ENCODE data around the gene KCNAB1.
A peak's percentile ranks its signal among the peaks of the same experiment; 100 is the strongest.

Gene KCNAB1

DNA sequence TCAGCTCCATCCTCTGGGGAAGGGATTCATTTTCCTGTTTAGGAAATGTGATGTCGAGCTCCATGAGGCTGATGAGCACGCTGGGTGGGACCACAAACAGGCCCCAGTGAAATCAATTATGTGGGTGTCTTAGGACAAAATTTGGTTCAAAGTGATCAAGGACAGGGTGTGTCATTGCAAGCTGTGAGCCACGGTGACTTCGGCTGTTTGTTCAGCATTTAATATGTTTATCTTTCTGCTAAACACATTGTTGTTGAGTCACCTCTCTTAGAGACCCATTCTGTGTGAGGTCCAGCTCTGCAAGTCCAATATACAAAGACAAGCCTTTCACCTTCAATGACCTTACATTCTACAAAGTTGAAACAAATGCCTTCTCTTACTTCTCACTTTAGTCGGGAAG lies 393.2 kb downstream of the KCNAB1 start:
- DNase-seq: no peak

DNA sequence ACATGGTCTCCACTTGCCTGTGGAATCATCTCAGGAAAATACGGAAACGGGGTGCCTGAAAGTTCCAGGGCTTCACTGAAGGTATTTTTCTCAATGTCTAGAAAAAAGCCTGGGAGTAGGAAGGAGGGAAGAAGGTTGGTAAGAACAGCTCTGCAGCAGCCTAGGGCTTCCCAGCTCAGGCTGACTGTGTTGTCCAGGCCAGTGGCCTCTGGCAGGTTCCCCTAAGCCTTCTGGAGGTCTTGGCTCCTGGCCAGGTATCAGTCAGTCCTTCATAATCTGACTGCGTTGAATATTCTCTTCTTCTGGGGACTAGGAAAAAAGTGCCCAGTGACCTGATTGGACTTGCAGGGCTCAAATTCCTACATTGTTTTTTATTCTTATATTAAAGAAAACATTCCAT lies 395.9 kb downstream of the KCNAB1 start:
- DNase-seq: no peak

DNA sequence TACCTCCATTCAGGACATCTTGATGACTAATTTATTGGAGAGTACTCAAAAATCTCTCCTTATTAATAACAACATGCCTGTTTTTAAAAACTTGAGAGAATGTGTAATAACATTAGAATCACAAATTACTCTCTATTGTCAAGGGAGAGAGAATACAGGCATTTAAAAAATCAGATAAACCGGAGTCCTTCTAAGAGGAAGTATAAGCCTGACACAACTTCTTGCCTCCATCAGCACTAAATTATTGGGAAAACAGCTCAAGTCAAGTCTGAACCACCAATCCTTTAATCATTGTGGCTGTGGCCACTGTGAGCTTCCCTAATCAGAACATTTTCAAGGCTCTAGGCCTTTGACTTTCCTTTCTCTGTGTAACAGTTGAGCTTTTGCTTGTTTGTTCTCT lies 396.6 kb downstream of the KCNAB1 start:
- no peak for DNase-seq

DNA sequence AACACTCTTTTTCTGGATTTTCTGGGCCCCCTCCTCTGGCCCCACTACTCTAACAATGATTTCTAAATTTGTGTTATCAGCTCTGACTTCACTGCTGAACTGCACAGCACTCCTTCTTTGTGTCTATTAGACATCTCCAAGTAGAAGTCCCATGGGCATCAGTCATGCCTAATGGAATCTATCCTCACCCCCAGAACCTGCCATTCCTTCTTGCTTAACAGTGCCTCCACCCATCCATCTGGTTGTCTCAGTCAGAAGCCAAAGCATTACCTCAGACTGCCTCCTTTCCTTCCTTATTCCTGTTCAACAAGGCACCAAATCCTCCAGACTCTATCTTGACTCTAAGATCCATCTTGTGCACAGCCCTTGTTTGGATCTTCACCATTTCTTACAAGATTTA lies 398.3 kb downstream of the KCNAB1 start:
- no peak for DNase-seq

DNA sequence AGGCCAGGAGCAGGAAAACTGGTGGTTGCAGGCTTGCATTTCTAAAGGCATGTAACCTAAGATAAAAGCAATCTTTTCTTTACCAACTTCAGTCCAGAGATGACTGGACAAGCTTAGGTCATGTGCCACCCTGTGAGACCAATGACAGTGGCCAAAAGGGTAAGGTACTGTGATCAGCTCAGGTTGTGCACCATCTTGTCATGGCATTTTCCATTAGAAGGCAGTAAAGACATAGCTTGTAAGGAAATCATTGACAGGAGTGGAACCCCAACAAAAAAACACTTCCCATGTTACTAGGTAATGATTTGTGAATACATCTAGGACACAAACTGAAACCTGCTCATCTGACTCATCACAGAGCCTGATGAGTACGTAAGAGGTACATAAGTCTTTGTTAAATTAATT lies 399.4 kb downstream of the KCNAB1 start:
- DNase-seq: no peak

DNA sequence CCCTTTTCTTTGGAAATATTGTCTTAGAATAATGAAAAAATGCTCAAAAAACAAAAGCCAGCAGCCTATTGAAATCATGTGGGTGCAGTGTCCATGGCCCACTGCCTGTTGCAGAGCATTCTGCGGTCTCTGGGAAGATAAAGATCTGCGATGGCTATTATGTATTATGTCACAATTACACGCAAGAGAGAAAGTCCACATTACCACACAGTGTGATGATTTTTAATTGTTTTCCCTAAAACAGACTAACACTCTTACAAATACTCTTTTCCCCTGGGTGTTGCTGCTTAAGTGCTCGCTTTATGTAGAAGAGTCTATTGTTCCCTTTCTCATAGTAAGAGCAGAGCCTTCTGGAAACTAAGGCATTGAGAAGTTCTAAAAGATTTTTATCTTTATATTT lies 402.3 kb downstream of the KCNAB1 start:
- no peak for DNase-seq

DNA sequence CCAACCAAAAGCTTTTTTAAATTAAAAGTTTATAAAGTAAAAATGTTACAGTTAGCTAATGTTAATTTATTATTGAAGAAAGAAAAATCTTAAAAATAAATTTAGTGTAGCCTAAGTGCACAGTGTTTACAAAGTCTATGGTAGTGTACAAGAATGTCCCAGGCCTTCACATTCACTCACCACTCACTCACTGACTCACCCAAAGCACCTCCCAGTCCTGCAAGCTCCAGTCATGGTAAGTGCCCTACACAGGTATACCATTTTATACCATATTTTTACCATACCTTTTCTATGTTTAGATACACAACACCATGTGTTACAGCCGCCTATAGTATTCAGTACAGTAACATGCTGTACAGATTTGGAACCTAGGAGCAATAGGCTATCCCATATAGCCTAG lies 405.4 kb downstream of the KCNAB1 start:
- DNase-seq: no peak

DNA sequence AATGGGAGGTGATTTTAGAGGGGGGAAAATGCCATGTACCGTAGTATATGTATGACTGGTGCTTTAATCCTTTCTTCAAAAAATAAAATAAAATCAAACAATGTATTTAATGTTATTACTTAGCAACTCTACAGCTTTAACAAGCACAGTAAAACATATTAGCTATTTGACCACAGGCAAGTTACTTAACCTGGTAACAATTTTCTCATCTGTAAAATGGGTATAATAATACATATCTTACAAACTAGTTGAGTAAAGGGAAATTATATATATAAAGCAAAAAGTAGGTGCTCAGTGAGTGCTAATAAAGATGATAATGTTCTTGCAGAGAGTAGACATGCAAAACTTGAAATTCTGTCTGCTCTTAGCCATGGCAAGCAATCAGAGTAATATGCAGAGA lies 406.7 kb downstream of the KCNAB1 start:
- no peak for DNase-seq

DNA sequence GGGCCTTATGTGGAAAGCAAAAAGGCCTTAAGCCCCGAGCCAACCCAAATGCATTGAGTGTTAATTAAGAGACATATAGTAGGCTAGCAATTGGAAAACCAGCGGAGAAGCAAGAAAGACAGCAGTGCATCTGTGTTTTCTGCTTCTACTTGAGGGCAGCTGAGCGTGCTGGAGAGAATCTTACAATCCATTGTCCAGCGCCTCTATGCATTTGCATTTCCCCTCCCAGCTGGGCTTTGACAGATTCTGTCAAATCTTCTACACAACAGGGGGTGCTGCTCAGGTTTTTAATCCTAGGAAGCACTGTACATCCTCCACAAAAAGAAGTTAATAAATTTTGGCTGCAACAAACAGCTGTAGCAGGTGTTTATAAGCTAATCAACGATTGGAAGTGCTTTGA lies 410.6 kb downstream of the KCNAB1 start:
- DNase-seq: no peak

DNA sequence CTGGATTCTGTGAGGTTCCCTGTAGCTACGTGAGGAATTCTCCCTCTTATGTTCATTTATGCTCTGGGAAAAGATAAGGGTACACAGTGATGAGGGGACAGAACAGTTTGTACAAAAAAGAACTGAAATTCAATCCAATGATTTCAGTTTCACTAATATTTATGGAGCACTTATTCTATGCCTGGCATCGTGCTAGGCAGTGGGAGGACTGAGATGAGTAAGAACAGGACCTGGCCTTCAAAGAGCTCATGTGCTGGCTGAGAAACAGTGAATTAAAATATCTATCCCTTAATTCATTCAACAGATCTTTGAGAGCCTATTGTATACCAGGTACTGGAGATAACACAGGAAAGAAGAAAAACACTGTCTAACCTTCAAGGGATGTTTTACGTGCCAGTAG lies 412.4 kb downstream of the KCNAB1 start:
- DNase-seq: no peak

DNA sequence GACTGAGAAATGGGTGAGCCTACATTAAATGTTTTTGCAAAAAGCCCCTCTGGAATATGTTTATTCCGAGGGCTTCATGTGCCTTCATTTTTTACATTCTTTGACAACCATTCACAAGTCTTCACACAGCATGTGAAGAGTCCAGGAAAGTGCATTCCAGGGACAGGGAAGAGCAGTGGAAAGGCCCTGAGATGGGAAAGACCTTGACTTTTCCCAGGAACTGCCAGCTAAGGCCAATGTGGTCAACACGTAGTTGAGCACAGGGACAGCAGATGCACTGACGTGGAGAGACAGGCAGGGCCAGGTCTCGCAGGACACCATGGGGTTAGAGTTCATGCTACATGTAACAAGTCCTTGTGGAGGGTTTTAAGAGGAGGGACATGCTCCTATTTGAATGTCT lies 412.8 kb downstream of the KCNAB1 start:
- no peak for DNase-seq

DNA sequence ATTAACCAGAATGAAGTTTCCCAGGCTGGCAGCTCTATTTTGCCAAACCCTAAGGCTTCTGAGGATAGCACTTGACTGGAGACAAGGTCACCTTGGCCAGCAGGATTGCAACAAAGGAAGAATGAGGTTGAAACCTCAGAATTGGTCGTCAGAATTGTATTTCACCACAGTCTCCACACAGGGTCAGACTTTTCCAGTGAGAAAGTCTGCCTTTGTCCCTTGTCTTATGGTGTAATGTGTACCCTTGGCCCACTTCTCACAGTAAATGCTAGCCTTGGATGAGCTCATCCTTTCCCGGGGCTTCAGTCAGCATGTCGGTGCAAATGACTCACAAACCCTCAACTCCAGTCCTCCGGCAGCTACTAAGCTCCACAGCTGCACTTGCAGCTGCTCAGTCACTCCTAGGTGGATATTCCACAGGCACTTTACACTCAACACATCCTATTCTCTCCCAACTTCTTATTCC lies 414.8 kb downstream of the KCNAB1 start:
- peak in 1 of 2 donors; percentile 48 for DNase-seq

DNA sequence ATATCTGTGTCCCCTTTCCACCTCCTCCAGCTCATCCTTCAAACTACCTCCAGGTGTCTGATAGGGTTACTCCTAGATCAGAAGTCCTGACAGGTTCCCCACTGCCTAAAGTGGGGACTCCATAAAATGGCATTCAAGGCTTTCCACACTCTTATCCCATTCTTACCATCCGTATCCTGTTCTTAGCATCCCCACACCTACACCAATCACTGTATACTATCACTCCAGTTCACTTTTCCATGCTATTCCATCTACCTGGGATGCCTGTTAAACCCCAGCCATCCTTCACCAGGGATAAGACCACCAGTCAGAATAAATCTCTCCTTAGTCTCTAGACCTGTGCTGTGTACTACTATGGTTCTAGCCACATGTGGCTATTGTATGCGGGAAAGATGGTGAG lies 415.4 kb downstream of the KCNAB1 start:
- no peak for DNase-seq

DNA sequence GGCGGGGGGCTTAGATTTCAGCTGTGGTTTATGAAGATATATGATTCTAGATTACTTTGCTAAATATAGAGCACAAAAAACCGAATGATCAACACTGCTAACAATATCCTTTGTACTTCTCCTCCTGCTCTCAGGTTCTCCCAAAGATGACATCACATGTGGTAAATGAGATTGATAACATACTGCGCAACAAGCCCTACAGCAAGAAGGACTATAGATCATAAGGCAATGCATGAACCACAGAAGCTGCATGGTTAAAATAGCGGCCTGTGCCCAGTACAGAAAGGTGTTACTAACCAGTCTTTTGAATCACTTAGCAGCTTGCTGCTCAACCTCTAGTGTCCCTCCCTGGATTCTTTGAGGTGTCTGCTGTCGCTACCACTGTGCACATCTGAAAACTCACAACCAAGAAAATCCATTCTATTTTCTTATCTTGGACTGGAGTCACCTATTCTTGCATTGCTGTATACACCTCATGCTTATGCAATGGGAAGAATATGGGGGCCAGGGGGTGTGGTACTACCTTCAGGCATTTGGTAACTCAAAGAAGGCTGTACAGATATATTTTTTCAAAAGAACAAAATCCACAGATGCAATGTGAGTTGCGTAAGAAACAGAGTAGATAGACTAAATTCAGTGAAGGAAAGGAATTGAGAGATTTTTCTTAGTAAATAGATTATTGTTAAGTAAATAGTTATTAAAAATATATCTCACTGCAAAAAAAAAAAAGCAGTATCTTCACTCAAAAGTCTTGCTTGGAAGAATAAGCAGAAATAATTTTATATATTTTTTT lies 416.3 kb downstream of the KCNAB1 start:
- DNase-seq: no peak

DNA sequence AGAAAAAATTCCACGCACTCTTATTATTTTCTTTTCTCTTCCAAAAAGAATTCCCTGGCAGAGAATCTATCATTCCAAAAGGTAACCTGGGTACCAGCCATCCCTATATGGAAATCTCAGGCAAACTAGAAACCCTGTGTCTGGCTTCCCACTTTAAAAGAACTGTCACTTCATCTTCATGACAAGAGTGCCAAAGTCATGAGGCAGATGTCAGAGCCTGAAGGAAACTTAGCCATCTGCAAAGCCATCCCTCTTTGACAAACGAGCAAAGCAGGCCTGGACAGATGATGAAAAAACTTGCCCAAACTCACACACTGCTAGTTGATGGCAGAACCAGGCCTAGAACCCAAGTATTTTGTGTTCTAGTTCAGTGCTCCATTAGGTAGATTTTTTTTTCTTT lies 418.7 kb downstream of the KCNAB1 start:
- DNase-seq: no peak

DNA sequence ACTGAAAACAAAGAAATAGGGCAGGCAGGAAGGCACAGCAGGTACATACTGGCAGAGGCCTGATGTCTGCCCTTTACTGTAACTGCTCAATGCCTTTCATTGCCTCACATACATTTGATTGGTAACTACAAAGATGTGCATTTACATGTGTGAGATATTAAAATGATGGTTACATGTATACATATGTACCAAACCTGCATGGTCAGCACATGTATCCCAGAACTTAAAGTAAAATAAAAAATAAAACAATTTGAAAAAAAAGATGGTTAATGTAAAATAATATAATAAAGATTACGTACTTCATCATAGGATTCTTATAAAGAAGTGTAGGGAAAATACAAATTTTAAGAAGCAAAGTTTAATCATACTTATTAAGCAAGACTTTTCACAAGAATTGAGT lies 419.4 kb downstream of the KCNAB1 start:
- DNase-seq: no peak

DNA sequence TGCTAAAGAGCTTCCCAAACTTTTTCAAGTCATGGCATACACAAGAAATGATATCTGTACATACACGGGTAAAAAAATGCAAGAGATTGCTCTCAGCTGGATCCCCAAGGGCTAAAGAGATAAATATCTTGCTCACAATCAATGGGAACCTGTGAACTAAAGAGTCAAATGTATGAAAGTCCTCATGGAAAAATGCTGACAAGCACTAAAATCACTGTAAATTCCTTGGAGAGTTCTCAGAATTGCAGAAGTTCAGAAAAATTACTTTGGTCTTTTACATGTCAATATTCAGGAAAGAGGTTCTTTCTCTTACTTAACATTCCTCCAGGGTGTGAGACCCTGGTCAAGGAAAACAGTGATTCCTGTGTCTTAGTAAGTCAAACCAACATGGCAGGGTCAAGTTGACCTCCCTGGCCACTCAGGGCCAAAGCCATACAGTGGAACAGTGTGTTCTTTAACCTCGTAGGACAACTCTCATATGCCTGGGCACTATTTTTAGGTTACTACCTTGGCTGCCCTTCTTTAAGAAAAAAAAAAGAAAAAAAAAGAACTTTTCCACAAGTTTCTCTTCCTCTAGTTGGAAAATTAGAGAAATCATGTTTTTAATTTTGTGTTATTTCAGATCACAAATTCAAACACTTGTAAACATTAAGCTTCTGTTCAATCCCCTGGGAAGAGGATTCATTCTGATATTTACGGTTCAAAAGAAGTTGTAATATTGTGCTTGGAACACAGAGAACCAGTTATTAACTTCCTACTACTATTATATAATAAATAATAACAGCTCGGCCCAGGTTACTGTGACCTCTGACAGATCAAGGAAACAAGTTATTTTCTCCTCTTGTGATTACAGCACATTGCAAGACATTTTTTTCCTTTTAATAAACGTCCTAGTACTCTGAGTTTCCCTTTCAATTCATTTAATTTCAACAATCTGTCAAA lies 422.0 kb downstream of the KCNAB1 start:
- no peak for DNase-seq

DNA sequence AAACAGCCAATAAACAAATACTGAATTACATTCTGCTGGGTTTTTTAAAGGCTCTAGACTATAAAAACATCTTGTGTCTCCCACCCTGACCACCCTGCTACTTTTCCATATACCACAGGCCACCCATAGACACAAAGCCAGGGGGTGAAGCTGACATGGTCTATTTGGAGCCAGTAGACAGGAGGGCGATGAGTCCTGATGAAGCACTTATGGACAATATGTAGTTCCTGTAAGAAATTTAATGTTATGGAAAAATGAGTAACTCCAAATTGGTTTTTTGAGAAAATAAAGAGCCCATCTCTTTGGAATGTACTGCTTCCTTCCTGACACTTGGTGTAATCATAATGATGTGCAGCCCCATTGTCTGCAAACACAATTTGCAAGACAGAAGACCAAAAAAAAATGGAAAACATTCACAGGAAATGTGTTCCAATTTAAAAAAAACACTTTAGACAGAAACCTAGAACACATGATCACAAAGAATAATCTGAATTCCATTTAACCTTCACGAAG lies 422.7 kb downstream of the KCNAB1 start:
- no peak for DNase-seq

DNA sequence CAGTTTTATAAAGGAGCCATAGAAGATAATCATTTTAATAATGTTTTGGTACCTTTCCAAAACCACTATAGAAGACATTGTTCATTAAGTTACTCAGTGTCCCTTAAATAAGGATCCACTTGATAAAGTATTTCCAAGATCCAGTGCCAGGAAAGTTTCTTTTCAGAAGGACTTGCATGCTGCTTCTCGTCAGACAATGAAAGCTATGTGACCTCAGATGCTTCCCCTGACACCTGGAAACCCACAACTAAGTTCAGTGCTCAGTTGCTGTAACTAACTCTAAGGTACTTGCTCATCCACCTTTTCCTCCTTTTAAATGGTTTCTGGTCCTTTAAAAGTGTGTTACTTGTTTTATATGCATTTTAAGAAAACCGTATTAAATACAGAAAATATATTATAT lies 427.3 kb downstream of the KCNAB1 start:
- DNase-seq: no peak

DNA sequence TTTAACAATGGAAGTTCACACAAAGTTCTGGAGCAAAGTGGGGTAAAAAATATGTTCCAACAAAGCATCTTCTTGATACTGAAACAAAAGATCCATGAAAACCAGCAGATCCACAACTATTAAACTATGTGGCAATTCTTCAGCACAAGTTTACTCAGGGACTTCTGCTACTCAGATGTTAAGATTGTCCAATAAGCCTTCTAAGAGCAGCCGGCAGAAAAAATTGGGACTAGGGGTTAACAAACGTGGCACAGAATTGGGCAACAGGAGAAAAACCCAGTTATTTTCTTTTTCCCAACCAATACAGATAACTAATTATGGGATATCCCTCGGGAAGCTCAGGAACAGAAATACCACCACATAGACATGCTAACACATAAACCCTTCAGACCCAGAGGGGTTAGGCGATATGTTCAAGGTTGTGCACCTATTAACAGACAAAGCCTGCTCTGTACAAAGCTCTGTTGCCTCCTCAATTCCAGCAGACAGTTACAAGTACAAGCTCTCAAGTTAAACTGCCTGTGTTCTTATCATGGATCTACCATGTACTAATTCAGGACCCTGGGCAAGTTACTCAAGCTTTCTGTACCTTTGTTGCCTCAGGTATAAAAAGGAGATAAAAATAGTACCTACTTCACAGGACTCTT lies 427.8 kb downstream of the KCNAB1 start:
- DNase-seq: no peak

DNA sequence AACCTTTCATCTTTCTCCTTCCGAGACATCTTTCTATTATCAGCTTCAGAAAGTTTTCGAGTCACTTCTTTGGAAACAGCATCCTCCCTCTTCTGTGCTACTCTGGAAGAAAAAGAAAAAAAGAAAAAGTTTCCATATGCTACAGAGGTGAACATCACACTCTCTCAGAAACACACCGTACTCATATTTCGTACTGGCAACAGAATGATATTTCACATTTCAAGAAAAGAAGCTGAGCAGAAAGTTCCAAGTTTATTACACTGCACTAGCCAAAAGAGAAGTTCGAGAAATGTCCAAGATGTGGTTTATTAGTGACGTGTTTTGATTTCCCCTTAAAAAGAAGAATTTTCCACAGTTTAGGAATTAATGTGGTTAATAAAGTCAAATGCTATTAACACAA lies 428.5 kb downstream of the KCNAB1 start:
- no peak for DNase-seq

DNA sequence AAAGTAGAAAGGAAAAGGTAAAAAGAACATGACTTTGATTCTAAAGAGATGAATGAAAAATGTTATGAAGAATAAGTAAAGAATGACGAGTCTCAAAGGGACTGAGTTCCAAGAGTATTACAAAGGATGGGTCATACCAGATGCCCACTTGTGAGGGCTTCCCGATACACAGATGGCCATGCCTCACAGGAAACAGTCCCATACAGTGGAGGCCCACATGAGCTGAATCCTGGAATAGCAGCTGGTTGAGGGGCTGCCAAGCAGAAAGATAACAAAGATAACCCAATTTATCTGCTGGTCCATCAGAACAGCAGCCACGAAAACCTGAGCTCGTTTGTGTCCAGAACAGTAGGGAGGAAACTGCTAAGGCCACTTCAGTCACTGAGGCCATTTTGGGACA lies 430.9 kb downstream of the KCNAB1 start:
- no peak for DNase-seq

DNA sequence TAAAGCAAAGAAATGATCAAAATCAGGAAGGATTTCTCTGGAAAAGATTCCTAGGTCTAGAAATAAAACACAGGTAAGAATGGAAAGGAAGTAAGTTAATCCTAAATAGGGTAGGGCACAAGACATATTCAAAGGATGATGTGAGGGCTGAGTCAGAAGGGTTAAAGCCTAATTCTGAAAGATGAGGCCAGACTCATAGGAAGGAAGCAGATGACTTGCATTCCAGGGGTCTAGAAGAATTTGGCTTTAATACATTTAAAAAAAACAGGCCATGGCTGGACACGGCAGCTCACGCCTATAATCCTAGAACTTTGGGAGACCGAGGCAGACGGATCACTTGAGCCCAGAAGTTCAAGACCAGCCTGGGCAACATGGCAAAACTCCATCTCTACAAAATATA lies 431.4 kb downstream of the KCNAB1 start:
- no peak for DNase-seq

Data from bone marrow (tissue), 2 donors.